ENCODE results near the gene LAMA3. TPM values are rescaled to one million over a fixed set of nuclear protein-coding genes. Genes with fewer than 3 reads are reported as not detected.

LAMA3 gene
- total and polyA plus RNA-seq, 5 experiments from 2014 or later, result not detected

DNA sequence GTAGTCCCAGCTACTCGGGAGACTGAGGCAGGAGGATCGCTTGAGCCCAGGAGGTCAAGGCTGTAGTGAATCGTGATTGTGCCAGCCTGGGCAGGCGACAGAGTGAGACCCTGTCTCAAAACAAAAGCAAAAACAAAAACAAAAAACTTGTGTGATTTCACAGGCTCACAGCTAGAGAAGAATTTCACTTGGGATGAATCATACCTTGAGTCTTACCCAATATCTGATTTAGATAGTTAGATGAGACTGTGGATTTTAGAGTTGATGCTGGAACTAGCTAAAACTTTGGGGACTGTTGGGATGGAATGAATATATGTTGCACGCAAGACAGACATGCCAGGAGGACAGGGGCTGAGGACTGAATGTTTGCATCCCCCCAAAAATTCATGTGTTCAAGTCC, 31.0 kb upstream of the LAMA3 start:
- no peak overlapping the region for H3K4me3 Mint-ChIP-seq
- H3K27me3 Mint-ChIP-seq, result peaks cover 16 to 46% (median 22%) of the 10 kb centered on the region in 5 donors
- H3K9me3 Mint-ChIP-seq, result no peaks in the 10 kb centered on the region
- peak overlapping the region in 1 of 10 donors; percentile 35 for H3K27ac Mint-ChIP-seq
- ATAC-seq, result no peak
- H3K4me1 Mint-ChIP-seq, result peaks cover 16 to 21% (median 20%) of the 10 kb centered on the region in 4 donors
- DNase-seq, result no peak
- POLR2A ChIA-PET, result no interaction called here
- H3K36me3 Mint-ChIP-seq, result no peaks in the 10 kb centered on the region

DNA sequence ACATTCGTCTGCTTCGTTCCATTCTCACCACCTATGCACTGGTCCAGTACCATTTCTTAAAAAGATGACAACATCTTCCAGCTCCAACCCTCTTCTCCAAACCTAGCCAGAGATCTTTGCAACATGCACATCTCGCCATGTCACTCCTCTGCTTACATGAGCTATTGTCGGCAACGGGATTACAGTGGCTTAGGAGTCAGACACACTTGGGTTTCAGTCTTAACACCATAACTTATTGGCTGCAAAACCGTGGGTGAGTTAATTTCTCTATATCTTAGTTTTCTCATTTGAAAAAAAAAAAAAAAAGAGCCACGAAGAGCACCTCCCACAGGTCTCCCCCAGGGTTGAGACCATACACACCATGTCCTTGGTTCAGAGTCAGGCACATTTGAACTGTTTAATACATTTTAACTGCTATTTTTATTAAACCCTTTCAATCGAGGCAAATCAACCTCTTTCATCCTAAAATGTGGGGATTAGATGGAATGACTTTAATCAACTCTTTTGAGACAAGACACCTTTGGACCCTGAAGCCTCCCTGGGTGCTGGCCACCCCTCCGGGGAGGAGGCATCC, 27.4 kb upstream of the LAMA3 start:
- ATAC-seq, result peak in 1 of 2 donors; percentile 14
- POLR2A ChIA-PET, result no interaction called here
- peak in 1 of 10 donors; percentile 9 for DNase-seq
- H3K9me3 Mint-ChIP-seq, result no peaks in the 10 kb centered on the region
- peak overlapping the region in 4 of 10 donors; percentile 33 to 75 (median 51) for H3K27ac Mint-ChIP-seq
- H3K27me3 Mint-ChIP-seq, result peaks cover 16 to 43% (median 22%) of the 10 kb centered on the region in 5 donors
- H3K4me3 Mint-ChIP-seq, result peak overlapping the region; percentile 74 to 87 (median 84)
- H3K4me1 Mint-ChIP-seq, result peaks cover 21 to 31% (median 25%) of the 10 kb centered on the region in 4 donors
- H3K36me3 Mint-ChIP-seq, result no peaks in the 10 kb centered on the region

DNA sequence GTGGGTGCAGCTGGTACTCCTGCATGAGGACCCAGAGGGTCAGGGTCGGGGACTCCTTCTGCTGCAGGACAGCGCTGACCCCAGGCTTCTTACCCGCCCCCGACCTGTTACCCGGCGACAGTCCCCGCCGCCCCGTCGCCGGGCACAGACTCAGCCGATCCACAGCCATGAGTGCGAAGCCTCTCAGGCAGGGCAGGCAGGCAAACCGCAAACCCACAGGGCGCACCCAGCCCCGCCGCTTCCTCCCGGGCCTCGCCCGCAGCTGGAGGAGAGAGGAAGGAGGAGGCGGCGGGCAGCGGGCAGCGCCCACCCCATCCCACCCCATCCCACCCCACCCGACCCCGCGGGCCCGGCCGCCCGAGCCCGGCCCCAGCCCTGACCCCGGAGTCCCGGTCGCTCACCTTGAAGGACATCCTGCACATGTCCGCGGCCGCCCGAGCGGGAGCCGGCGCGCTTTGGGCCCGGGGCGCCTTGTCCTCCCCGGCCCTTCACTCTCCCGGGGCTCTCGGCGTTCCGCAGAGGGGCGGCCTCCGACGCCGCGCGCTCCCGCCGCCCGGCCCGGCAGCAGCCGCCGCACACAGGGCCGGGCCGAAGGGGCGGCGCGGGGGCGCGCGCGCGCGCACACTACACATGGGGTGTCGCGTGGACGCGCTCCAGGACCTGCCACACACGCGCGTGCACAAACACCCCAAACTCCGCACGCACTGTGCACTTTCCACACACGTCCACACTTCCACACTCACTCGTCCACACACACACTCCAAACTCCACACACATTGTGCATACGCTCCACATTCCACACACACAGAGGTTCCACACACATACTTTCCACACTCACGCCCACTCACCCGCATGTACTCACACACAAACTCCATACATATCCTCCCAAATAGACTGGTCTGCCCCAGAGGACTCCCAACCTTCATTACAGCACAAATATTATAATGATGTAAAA, 26.7 kb upstream of the LAMA3 start, which contains the start of gene ANKRD29:
TSS of gene ANKRD29 (minus strand) at position 603 of the 955 bp plus-strand sequence. CDS start at position 422, 181 bp downstream.
- Mint-ChIP-seq H3K27ac (peak within 1 kb of the TSS; percentile 7 to 84 (median 53)), H3K4me1 (peaks cover 19 to 31% (median 24%) of the 10 kb centered on the region in 4 donors), H3K4me3 (peak within 1 kb of the TSS; percentile 79 to 95 (median 90)), H3K36me3 (no peaks in the 10 kb centered on the region), H3K9me3 (no peaks in the 10 kb centered on the region), H3K27me3 (peaks cover 15 to 37% (median 22%) of the 10 kb centered on the region in 5 donors)
- ATAC-seq, result peak; percentile 83 to 85
- DNase-seq, result peak; percentile 11 to 66 (median 46)
- POLR2A ChIA-PET, result interaction anchor here (0.6 to 1.0 kb wide), 2 partner anchors 8 to 15 kb away, joined by 4 to 5 read pairs; no protein-coding TSS in a partner anchor

DNA sequence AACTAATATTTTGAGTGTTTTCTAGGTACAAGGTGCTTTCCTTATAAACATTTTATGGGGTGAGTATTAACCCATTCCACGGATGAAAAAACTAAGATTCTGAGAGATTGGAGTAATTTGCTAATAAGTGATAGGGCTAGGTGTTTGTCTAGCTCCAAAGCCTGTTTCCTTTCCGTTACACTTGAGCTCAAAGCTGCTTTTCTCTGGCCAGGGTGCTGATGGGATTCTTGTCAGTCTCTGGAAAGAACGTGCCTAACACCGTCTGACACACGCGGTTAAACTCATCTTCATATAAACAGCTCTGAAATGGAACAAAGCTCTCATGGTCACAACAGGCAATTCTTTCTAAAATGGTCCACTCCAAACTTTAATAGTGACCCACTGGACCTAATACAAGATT, 24.6 kb upstream of the LAMA3 start:
- H3K36me3 Mint-ChIP-seq, result no peaks in the 10 kb centered on the region
- no peak for ATAC-seq
- no peaks in the 10 kb centered on the region for H3K9me3 Mint-ChIP-seq
- no peak overlapping the region for H3K27ac Mint-ChIP-seq
- POLR2A ChIA-PET, result no interaction called here
- peaks cover 19 to 31% (median 24%) of the 10 kb centered on the region in 4 donors for H3K4me1 Mint-ChIP-seq
- DNase-seq, result no peak
- H3K4me3 Mint-ChIP-seq, result peak overlapping the region in 1 of 10 donors; percentile 12
- H3K27me3 Mint-ChIP-seq, result peaks cover 8 to 29% (median 13%) of the 10 kb centered on the region in 5 donors

DNA sequence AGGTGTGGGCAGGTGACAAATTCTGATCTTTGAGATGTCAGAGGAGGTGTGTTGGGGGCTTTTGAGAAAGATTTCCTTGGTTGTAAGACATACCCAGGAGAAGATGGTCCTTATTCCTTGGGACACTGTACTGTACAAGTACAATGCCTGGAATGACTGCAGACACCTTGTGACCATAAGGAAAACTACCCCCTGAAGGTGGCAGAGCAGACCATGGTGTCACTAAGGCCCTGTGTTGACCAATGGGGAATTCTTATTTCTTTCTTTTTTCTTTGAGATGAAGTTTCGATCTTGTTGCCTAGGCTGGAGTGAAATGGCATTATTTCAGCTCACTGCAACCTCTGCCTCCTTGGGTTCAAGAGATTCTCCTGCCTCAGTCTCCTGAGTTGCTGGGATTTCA, 22.1 kb upstream of the LAMA3 start:
- Mint-ChIP-seq H3K27ac (peak overlapping the region in 1 of 10 donors; percentile 12), H3K36me3 (no peaks in the 10 kb centered on the region), H3K9me3 (no peaks in the 10 kb centered on the region), H3K4me3 (no peak overlapping the region), H3K27me3 (peaks cover 0 to 9% (median 4%) of the 10 kb centered on the region in 5 donors), H3K4me1 (peaks cover 10 to 19% (median 13%) of the 10 kb centered on the region in 4 donors)
- DNase-seq (no peak), ATAC-seq (no peak)
- POLR2A ChIA-PET, result no interaction called here

DNA sequence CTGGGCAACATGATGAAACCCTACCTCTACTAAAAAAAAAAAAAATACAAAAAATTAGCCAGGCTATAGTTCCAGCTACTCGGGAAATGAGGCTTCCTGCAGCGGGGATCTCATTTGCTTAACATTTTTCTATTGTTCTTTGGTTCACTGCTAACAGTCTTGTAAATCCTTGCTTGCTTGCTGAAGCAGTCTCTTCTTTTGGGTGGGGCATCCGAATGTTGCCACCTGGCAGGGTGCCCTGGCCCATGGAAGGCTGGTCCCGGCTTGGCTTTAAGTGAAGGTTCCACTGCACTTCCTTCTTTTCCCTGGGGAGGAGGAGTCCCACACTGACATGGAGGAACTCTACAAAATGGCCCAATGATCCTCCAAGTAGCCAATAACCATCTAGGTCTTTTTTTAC, 20.5 kb upstream of the LAMA3 start:
- DNase-seq, result no peak
- no peak for ATAC-seq
- H3K27ac Mint-ChIP-seq, result no peak overlapping the region
- H3K36me3 Mint-ChIP-seq, result no peaks in the 10 kb centered on the region
- H3K4me1 Mint-ChIP-seq, result peaks cover 0 to 7% (median 4%) of the 10 kb centered on the region in 4 donors
- POLR2A ChIA-PET, result no interaction called here
- no peak overlapping the region for H3K4me3 Mint-ChIP-seq
- no peaks in the 10 kb centered on the region for H3K9me3 Mint-ChIP-seq
- H3K27me3 Mint-ChIP-seq, result peaks cover 0 to 9% (median 2%) of the 10 kb centered on the region in 5 donors

DNA sequence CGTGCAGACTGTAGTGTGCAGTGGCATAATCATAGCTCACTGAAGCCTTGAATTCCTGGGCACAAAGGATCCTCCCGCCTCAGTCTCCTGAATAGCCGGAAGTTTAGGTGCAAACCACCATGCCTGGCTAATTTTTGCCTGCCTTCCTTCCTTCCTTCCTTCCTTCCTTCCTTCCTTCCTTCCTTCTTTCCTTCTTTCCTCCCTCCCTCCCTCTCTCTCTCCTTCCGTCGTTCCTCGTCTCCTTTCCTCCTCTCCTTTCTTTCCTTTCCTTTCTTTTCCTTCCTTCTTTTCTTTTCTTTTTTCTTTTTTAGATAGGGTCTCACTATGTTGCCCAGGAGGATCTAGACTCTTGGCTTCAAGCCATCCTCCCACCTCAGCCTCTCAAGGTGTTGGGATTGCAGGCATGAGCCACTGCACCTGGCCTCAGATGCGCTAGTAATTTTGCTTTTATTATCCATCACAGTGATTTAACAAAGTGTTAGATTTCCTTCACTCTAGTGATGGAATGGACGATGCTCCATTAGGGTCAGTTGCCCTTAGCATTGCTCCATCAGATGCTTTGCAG, 20.0 kb upstream of the LAMA3 start:
- ATAC-seq, result no peak
- H3K9me3 Mint-ChIP-seq, result no peaks in the 10 kb centered on the region

DNA sequence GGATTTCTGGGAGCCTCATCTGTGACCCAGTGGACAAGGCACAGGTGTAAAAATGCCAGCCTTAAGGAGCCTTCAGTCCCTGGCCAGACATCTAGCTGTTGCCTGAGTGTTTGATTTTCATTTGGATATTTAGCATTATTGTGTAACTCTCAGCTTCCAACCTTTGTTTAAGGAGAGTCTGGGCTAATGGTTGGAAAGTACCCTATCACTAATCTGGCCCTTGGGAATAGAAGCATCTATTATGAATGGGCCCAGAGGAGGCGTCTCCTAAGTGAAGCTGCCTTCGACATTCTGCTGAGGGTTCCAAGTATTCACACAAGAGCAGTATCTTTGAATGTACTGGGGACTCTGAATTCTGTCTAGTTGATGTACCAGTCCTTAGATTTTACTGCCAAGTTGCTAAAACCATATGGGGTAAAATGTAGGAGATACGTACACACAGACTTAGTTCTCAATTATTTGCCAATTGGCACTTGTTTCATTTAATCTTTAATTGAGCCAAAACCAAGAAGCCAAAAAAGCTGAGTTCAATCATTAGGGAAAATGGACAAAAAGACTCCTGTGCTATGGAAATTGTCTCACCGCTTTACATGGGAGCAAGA, 19.3 kb upstream of the LAMA3 start:
- H3K4me1 Mint-ChIP-seq, result peaks cover 0 to 7% (median 3%) of the 10 kb centered on the region in 4 donors
- ATAC-seq (no peak), DNase-seq (no peak)
- H3K27ac Mint-ChIP-seq, result no peak overlapping the region
- H3K36me3 Mint-ChIP-seq, result no peaks in the 10 kb centered on the region
- H3K4me3 Mint-ChIP-seq, result no peak overlapping the region
- peaks cover 0 to 9% (median 2%) of the 10 kb centered on the region in 5 donors for H3K27me3 Mint-ChIP-seq
- POLR2A ChIA-PET, result no interaction called here
- H3K9me3 Mint-ChIP-seq, result no peaks in the 10 kb centered on the region

More for the DNA sequence above, 20.0 kb upstream of the LAMA3 start:
- Mint-ChIP-seq H3K4me1 (peaks cover 0 to 7% (median 4%) of the 10 kb centered on the region in 4 donors), H3K27me3 (peaks cover 0 to 9% (median 2%) of the 10 kb centered on the region in 5 donors), H3K4me3 (no peak overlapping the region), H3K27ac (peak overlapping the region in 1 of 10 donors; percentile 8), H3K36me3 (no peaks in the 10 kb centered on the region)
- DNase-seq, result no peak
- POLR2A ChIA-PET, result no interaction called here

DNA sequence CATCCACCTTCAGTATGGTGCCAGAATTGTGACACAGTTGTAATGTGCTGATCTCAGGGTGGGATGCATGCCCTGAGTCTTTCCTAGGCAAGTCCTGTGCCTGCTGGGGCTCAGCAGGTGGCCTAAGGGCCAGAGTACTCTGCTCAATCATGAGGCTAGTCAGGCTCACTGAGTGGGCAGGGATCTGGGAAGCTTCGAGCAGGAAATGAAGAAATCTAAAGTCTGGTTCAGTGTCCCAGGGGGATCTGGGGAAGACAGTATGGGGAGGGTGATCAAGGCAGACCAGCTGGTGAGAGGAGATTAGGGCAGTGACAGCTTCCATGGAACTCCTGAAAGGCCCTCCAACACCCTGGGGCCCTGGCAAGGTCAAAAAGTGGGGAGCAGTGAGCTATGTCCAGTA, 17.7 kb upstream of the LAMA3 start:
- no peaks in the 10 kb centered on the region for H3K36me3 Mint-ChIP-seq
- H3K4me3 Mint-ChIP-seq, result no peak overlapping the region
- ATAC-seq (no peak), DNase-seq (no peak)
- peaks cover 0 to 9% (median 4%) of the 10 kb centered on the region in 5 donors for H3K27me3 Mint-ChIP-seq
- POLR2A ChIA-PET, result no interaction called here
- H3K9me3 Mint-ChIP-seq, result no peaks in the 10 kb centered on the region
- H3K27ac Mint-ChIP-seq, result peak overlapping the region in 1 of 10 donors; percentile 53
- H3K4me1 Mint-ChIP-seq, result no peaks in the 10 kb centered on the region

DNA sequence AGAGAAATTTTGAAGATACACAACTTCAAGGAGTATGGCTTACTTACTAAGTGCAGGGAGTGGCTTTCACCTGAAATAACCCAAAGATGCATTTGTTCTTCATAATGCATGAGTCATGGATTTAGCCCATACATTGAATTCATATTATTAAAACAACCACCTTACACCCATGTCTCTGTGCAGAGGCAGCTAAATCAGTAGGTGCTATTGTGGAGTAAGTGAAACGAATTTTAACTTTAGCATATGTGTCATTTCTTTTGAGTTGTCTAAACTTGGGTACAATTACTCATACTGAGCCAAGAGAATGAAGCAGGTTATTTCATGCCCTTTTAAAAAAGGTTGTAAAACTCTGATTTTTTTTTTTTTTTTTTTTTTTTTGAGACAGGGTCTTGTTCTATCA, 15.5 kb upstream of the LAMA3 start:
- POLR2A ChIA-PET, result no interaction called here
- Mint-ChIP-seq H3K36me3 (no peaks in the 10 kb centered on the region), H3K4me1 (no peaks in the 10 kb centered on the region), H3K27ac (no peak overlapping the region), H3K9me3 (no peaks in the 10 kb centered on the region), H3K4me3 (no peak overlapping the region), H3K27me3 (peaks cover 0 to 14% (median 8%) of the 10 kb centered on the region in 5 donors)
- no peak for DNase-seq
- no peak for ATAC-seq

DNA sequence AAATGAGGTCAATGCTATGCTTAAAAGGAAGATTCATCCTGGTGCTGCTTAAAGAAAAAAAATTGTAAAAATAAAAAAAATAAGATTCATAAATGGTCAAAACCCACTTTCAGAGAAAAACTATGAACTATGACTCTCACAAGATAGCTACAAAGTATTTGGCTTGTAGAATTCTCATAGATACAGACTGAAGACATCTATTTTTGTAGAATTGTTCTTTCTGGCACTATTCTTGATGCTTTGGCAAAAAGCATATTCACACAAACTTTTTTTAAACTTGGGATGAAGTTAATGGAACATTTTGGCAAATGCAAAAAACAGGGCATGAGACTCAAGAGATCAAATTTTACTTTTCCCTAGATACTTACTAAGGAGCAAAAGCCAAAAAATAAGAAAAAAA, 14.0 kb upstream of the LAMA3 start:
- H3K27ac Mint-ChIP-seq, result no peak overlapping the region
- peaks cover 5 to 15% (median 14%) of the 10 kb centered on the region in 5 donors for H3K27me3 Mint-ChIP-seq
- no peaks in the 10 kb centered on the region for H3K36me3 Mint-ChIP-seq
- POLR2A ChIA-PET, result no interaction called here
- no peak overlapping the region for H3K4me3 Mint-ChIP-seq
- ATAC-seq (no peak), DNase-seq (no peak)
- no peaks in the 10 kb centered on the region for H3K4me1 Mint-ChIP-seq
- H3K9me3 Mint-ChIP-seq, result no peaks in the 10 kb centered on the region

DNA sequence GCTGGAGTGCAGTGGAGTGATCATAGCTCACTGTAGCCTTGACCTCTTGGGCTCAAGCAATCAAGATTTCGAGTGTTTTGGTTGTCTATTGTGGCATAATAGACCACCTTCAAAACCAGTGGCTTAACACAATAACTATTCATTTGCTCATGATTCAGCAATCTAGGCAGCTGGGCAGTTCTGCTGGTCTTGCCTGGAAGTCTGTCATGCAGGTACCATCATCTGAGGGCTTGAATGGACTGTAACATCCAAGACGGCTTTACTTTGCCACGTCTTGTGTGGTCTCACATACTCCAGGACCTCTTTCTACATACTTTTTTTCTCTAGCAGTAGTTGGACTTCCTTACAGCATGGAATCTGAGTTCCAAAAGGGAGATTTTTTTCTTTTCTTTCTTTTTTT, 13.4 kb upstream of the LAMA3 start:
- no peak for ATAC-seq
- H3K4me3 Mint-ChIP-seq, result no peak overlapping the region
- H3K27ac Mint-ChIP-seq, result no peak overlapping the region
- no peaks in the 10 kb centered on the region for H3K4me1 Mint-ChIP-seq
- H3K9me3 Mint-ChIP-seq, result no peaks in the 10 kb centered on the region
- no peak for DNase-seq
- POLR2A ChIA-PET, result no interaction called here
- H3K36me3 Mint-ChIP-seq, result no peaks in the 10 kb centered on the region
- peaks cover 6 to 15% (median 14%) of the 10 kb centered on the region in 5 donors for H3K27me3 Mint-ChIP-seq
